Mammary epithelial cell (primary cell): Measurements from ENCODE around the gene FKBP8.

Source experiments
- CTCF ChIP-seq, 2 donors: IDR thresholded peaks in 1 of 2; conservative IDR thresholded peaks in 1 of 2; 2 replicates each; pipeline ENCODE4 v1.5.1; 2011 to 2012; ENCODE audit warnings: inconsistent platforms in 2 of 2, low read length in 2 of 2, mild to moderate bottlenecking in 2 of 2, control low read depth in 1 of 2, low read depth in 1 of 2; ENCODE audit not compliant: insufficient read depth in 1 of 2; ENCODE audit errors: extremely low read depth in 1 of 2
- EZH2 ChIP-seq: IDR thresholded peaks from 2 replicates; pipeline ENCODE4 v1.6.1; 2012; ENCODE audit warnings: low read length, inconsistent platforms, borderline replicate concordance

- no peak for TF ChIP-seq CTCF (conservative IDR thresholded peaks at IDR 0.05 in 1 of 2, IDR thresholded peaks at IDR 0.05 in 1 of 2; ENCODE audit: extremely low read depth in 1 of 2, insufficient read depth in 1 of 2, low read depth in 1 of 2, low read length in 2 of 2)
- no peak for TF ChIP-seq EZH2
These were observed 56.6 kb downstream of the FKBP8 start for GRCh38 chr19:18486746-18487145.
